Skeletal muscle tissue (tissue), 4 donors: Measurements from ENCODE around the gene STS. TPM values are rescaled to one million over a fixed set of nuclear protein-coding genes. Genes with fewer than 3 reads are reported as not detected.
"Not testable (repeated sequence)": the region's sequence is repeated elsewhere in the genome, so short reads cannot be mapped to it uniquely, and the experiment has no call there.

ENCODE experiments used
- H3K27ac ChIP-seq: one replicate; pipeline ENCODE4 v1.7.0; 2013; ENCODE audit warnings: mild to moderate bottlenecking, low read depth, low read length, inconsistent platforms
- H3K27me3 ChIP-seq, 3 donors: one replicate each; pipeline ENCODE4 v1.7.0; 2013; ENCODE audit warnings: low read length in 3 of 3; ENCODE audit not compliant: control insufficient read depth in 3 of 3, insufficient read depth in 3 of 3
- H3K36me3 ChIP-seq, 3 donors: one replicate each; pipeline ENCODE4 v1.7.0; 2013; ENCODE audit warnings: low read length in 3 of 3; ENCODE audit not compliant: control insufficient read depth in 3 of 3, insufficient read depth in 3 of 3
- H3K4me1 ChIP-seq, 3 donors: one replicate each; pipeline ENCODE4 v1.7.0; 2013; ENCODE audit warnings: low read length in 3 of 3, mild to moderate bottlenecking in 3 of 3; ENCODE audit not compliant: control insufficient read depth in 3 of 3, insufficient read depth in 3 of 3
- H3K4me3 ChIP-seq, 3 donors: one replicate each; pipeline ENCODE4 v1.7.0; 2013; ENCODE audit warnings: low read length in 3 of 3
- H3K9ac ChIP-seq, 3 donors: one replicate each; pipeline ENCODE4 v1.7.0; 2013; ENCODE audit warnings: low read length in 3 of 3, mild to moderate bottlenecking in 3 of 3, moderate library complexity in 2 of 3, low read depth in 1 of 3
- H3K9me3 ChIP-seq, 3 donors: one replicate each; pipeline ENCODE4 v1.7.0; 2013; ENCODE audit warnings: low read length in 3 of 3; ENCODE audit not compliant: control insufficient read depth in 3 of 3
- total RNA-seq: library from RNA; depleted of rRNA; stranded (reverse); fragments of >200 nt; gene quantifications from one replicate; pipeline ENCODE4 v1.2.3, GENCODE V29; 2014
- donor health status: Osteomylitis.

The STS gene
- total RNA-seq, 1 donor from 2014 or later, result 4.7 TPM

DNA sequence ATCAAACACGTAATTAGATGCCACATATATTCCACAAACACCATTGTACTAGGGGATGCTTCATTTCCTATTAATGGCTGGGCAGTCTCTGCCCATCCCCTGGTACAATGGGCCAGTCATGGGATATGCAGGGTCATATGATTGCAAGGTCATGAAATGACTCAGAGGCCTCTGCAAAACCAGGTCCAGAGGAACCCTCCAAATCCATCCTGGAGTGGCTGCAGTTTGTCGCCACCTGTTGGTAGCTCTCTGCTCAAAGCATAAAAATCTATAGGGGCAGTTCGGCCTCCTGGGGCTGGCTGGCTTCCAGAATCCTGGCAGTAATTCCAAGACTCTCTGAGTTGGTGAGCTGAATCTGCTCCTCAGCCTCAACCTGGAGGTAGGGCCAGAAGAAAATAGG, 23.4 kb downstream of the STS start:
- no peak overlapping the region for H3K27ac ChIP-seq
- H3K9me3 ChIP-seq, result no peaks in the 10 kb centered on the region
- H3K9ac ChIP-seq, result no peak overlapping the region
- no peaks in the 10 kb centered on the region for H3K4me1 ChIP-seq
- H3K36me3 ChIP-seq, result no peaks in the 10 kb centered on the region
- no peak overlapping the region for H3K4me3 ChIP-seq
- H3K27me3 ChIP-seq, result no peaks in the 10 kb centered on the region

DNA sequence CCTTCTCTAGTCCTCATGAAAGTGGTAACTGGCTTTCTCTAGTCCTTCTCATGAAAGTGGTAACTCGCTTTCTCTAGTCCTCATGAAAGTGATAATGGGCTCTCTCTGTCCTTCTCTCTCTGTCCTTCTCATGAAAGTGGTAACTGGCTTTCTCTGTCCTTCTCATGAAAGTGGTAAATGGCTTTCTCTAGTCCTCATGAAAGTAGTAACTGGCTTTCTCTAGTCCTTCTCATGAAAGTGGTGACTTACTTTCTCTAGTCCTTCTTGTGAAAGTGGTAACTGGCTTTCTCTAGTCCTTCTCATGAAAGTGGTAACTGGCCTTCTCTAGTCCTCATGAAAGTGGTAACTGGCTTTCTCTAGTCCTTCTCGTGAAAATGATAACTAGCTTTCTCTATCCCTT, 31.3 kb downstream of the STS start:
- H3K9ac ChIP-seq, H3K4me3 ChIP-seq, H3K27ac ChIP-seq, H3K27me3 ChIP-seq, H3K36me3 ChIP-seq, H3K4me1 ChIP-seq, H3K9me3 ChIP-seq: not testable (repeated sequence)

DNA sequence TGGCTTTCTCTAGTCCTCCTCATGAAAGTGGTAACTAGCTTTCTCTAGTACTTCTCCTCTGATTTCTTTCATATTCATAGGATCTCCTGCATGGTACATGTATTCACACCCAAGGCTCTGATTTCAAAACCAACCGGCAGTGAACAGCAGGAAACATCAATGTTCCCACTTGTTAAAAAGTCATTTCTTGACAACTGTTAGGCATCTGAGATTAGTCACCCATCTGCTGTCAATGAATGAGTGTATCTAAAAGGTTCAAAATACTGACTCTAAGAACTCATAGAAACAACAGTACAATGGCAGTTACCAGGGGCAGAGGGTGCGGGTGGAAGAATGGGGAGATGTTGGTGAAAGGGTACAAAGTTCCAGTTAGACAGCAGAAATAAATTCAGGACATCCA, 31.9 kb downstream of the STS start:
- no peak overlapping the region for H3K27ac ChIP-seq
- H3K36me3 ChIP-seq, result no peaks in the 10 kb centered on the region
- H3K9ac ChIP-seq, result no peak overlapping the region
- H3K27me3 ChIP-seq, result no peaks in the 10 kb centered on the region
- H3K9me3 ChIP-seq, result no peaks in the 10 kb centered on the region
- H3K4me3 ChIP-seq, result no peak overlapping the region
- no peaks in the 10 kb centered on the region for H3K4me1 ChIP-seq

DNA sequence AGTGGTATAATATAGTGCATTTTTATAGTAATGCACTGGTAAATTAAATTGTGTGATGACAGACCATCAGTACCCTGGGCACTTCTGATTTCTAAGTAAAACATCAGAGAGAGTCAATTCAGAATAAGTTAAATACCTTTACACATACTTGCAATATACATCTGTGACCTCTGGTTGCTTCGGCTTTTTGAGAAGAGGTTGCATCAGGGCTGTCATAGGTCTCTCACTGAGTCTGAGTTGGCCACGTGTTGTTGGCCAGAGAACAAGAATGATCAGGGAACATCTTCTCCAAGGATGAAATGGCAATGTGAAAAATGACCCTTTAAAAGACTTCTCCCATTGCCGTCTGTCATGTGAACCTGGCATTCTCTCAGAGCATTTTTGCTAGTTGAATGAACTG, 37.3 kb downstream of the STS start:
- Histone ChIP-seq H3K27me3 (no peaks in the 10 kb centered on the region), H3K36me3 (no peaks in the 10 kb centered on the region), H3K9me3 (no peaks in the 10 kb centered on the region), H3K9ac (no peak overlapping the region), H3K4me3 (no peak overlapping the region), H3K4me1 (no peaks in the 10 kb centered on the region), H3K27ac (no peak overlapping the region)

DNA sequence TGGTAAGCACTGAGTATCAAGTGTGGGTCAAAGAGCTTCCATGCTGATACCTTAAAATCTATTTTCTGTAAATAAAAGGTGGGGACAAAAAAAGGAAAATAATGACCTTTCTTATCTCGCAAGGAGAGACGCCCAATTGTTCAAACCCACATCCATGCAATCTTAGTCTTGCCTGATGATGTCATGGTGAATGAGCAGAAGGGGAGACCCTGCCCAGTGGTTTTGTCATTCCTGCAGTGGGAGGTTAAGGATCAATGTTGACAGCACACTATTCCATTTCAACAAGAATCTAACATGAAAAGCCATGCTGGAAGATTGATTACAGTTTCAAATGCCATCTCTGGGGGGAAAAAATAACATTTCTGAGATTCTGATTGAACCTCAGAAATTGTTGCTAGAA, 41.2 kb downstream of the STS start:
- Histone ChIP-seq H3K9ac (no peak overlapping the region), H3K27ac (no peak overlapping the region), H3K27me3 (no peaks in the 10 kb centered on the region), H3K4me3 (no peak overlapping the region), H3K4me1 (no peaks in the 10 kb centered on the region), H3K9me3 (no peaks in the 10 kb centered on the region), H3K36me3 (peaks cover 0 to 5% (median 2%) of the 10 kb centered on the region in 3 donors)

DNA sequence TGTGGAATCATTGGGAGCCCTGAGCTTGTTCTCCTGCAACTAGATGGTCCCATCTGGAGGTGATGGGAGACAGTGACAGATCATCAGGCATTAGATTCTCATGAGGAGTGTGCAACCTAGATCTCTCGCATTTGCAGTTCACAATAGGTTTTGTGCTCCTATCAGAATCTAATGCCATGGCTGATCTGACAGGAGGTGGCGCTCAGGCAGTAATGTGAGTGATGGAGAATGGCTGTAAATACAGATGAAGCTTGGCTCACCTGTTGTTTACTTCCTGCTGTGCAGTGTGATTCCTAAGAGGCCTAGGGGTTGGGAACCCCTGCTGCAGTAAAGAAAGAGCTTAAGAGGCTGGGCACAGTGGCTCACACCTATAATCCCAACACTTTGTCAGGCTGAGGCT, 42.6 kb downstream of the STS start:
- Histone ChIP-seq H3K27me3 (no peaks in the 10 kb centered on the region), H3K36me3 (peaks cover 0 to 5% (median 2%) of the 10 kb centered on the region in 3 donors), H3K9me3 (no peaks in the 10 kb centered on the region), H3K9ac (no peak overlapping the region), H3K4me3 (no peak overlapping the region), H3K4me1 (no peaks in the 10 kb centered on the region), H3K27ac (no peak overlapping the region)

DNA sequence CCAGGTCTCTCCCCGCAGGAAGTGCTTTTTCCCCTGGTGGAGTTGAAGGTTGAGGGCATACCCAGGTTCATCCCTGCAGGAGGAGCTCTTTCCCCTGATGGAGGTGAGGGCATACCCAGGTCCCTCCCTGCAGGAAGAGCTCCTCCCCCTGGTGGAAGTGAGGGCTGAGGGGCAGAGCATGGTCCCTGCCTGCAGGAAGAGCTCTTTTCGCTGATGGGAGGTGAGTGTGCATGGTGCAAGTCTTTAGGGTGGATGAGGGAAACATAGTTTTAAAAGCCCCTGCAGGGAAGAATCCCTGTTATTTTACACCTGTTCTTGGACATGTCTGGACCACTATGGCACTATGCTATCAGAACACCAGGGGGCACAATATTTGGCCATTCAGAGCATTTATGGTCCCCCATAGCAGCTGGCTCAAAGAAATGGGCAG, 44.2 kb downstream of the STS start:
- Histone ChIP-seq H3K27me3 (no peaks in the 10 kb centered on the region), H3K9ac (no peak overlapping the region), H3K4me1 (no peaks in the 10 kb centered on the region), H3K36me3 (peaks cover 0 to 5% (median 2%) of the 10 kb centered on the region in 3 donors), H3K27ac (no peak overlapping the region), H3K4me3 (no peak overlapping the region), H3K9me3 (no peaks in the 10 kb centered on the region)

DNA sequence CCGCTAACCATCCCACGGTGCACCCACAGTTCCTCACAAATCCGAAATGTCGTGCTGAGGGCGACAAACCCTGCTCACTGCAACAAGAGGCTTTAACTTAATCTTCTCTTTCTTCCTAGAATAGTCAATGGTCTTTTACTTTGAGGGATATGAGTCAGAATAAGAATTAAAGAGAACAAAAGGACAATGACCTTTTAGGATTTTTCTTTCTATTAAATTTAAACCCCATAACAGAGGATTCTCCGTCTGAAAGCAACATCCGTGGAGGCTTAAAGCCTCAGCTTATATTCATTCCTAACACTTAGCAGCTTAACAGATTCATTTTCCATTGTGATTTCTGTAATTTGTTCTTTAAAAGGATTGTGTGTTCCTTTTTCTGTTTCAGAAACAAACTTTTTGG, 45.4 kb downstream of the STS start:
- Histone ChIP-seq H3K4me3 (no peak overlapping the region), H3K9me3 (no peaks in the 10 kb centered on the region), H3K27ac (no peak overlapping the region), H3K27me3 (no peaks in the 10 kb centered on the region), H3K4me1 (no peaks in the 10 kb centered on the region), H3K9ac (no peak overlapping the region), H3K36me3 (peaks cover 0 to 5% (median 2%) of the 10 kb centered on the region in 3 donors)

DNA sequence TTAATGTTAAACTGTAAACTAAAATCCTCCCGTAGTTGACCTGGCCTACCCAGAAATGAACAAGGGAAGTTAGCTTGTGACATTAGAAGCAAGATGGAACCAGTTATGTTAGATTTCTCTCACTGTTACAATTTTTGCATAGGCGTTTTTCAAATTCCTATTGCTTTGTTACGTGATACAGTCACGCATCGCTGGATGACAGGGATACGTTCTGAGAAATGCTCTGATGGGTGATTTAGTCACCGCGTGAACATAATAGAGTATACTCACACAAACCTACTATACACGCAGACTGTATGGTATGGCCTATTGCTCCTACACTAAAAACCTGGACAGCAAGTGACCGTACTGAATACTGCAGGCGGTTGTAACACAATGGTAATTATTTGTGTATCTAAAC, 47.1 kb downstream of the STS start:
- no peak overlapping the region for H3K9ac ChIP-seq
- H3K27ac ChIP-seq, result no peak overlapping the region
- no peaks in the 10 kb centered on the region for H3K27me3 ChIP-seq
- no peaks in the 10 kb centered on the region for H3K4me1 ChIP-seq
- peaks cover 0 to 5% (median 2%) of the 10 kb centered on the region in 3 donors for H3K36me3 ChIP-seq
- H3K9me3 ChIP-seq, result no peaks in the 10 kb centered on the region
- no peak overlapping the region for H3K4me3 ChIP-seq
